ENCODE data around the gene ANO6.

DNA sequence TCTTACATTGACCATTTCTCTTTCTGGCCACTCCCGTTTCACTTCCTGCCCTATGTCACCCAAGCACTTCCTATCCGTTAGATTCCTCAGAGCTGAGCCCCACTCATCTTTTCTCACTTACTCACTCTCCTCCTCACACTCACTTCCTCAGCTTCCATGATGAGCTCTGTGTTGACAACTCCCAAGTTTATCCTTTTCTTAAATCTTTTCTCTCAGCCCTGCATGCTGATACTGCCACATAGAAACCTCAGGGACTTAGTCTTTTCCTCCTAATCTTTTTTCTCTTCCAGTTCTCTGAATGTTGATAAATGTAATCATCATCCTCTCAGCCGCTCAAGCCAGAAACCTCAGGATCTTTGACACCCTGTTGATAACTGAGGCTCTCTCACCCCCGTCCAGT lies 99.6 kb downstream of the ANO6 start:
- TF ChIP-seq, protein P1, sequence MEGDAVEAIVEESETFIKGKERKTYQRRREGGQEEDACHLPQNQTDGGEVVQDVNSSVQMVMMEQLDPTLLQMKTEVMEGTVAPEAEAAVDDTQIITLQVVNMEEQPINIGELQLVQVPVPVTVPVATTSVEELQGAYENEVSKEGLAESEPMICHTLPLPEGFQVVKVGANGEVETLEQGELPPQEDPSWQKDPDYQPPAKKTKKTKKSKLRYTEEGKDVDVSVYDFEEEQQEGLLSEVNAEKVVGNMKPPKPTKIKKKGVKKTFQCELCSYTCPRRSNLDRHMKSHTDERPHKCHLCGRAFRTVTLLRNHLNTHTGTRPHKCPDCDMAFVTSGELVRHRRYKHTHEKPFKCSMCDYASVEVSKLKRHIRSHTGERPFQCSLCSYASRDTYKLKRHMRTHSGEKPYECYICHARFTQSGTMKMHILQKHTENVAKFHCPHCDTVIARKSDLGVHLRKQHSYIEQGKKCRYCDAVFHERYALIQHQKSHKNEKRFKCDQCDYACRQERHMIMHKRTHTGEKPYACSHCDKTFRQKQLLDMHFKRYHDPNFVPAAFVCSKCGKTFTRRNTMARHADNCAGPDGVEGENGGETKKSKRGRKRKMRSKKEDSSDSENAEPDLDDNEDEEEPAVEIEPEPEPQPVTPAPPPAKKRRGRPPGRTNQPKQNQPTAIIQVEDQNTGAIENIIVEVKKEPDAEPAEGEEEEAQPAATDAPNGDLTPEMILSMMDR (conservative IDR thresholded peaks at IDR 0.05; ENCODE audit: low read depth, low read length), result no peak
- TF ChIP-seq EZH2 (IDR thresholded peaks at IDR 0.05; ENCODE audit: borderline replicate concordance, low read depth, low read length, poor library complexity, severe bottlenecking), result no peak
